GM18867 (cell line): ENCODE results near the gene HS2ST1.

Source experiments
- ATAC-seq: cut with Tn5 transposase; IDR thresholded peaks from one replicate; pipeline ENCODE4 v1.9.1; 2021; ENCODE audit warnings: mild to moderate bottlenecking, moderate library complexity; ENCODE audit not compliant: unreplicated experiment

Gene HS2ST1

DNA sequence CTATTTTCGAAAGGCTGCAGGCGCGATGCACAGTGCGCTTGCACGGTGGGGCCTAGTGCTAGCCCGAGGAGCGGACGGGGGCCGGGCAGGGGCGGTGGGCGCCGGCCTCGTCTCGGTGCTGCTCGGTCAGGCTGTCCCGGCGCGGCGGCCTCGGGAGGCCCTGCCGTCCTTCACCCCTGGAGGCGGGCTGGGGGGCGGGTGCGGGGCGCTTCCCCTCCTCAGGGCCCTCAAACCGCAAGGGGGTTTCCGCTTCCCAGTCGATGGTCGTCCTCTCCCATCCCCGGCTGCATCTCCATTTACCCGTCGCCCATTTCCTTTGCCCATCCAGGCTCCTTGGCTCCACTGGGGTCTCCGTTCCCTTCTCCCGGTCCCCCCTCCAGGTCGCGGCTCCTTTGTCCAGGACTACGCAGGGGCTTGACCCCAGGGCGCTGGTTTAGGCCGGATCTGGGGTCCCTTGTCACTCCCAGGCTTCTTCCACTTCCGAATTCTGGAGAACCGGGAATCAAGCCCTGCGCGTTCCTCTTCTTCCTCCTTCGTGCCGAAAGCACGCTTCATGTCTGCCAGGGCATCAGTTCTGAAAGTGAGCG is 217.9 kb downstream of the HS2ST1 start:
- ATAC-seq: peak; percentile 21

DNA sequence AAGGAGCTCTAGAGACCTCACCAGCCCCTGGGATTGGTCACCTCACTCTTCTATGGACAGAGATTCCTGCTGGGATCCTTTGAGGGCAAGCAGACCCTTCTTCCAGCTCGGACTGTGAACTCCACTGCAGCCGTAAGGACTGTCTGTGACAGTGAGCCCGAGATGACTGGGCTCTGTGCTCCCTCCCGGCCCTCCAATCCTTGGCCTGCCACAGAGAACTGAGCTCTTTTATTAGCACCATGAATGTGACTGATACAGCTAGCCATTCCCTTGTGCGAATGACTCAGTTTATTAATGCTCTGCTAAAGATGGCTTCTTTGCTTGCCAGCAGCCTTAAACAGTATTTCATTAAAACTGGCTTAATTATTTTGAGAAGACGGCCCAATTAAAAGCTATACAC is 219.6 kb downstream of the HS2ST1 start:
- no peak for ATAC-seq

DNA sequence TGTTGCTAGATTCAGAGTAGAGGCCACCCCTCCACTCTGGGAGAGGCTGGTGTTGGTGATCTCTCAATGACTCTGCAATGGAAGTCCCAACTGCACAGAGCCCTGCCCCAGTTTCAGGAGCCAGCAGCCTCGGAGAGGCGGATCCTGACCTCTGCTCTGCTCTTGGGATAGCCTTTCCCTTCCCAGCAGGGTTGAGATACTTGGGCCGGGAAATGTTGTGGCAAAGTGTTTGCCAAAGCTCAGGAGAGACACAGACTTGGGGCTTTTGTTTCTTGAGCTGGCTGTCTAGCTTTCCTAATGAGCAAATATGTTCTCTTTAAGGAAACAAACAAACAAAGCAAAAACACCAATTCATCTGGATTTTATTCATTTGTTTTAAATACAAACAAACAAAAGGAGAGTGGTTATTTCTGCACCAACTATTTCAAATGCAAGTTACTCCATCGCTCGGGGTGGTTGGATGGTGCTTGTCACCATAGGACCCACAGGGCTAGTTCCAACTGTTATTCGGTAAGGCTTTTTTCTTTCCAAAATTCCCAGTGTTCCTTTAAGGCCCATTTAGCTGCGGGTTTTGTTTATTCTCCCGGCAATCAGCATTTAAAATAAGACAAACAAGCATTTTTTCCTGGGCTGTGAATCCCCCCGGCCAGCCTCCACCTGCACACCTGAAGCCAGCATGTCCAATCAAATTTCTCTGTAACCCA is 220.3 kb downstream of the HS2ST1 start:
- ATAC-seq: no peak

DNA sequence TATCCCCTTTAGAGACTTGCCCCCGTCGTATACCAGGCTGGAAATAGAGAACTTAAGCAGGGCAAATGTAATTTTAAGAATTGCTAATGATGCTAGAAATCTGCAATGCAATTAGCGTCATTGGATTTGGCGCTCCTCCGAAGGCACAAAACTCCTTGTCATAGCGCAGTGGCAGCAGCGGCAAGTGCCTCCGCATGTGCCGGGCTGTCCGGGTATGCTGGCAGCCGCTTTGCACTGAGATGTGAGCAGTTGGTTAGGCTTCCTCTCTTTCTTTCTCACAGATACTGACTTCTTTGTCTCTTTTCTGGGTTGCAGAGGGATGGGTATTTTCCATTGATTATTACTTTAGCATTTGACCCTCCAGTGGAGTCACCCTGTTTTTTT is 220.9 kb downstream of the HS2ST1 start:
- ATAC-seq: no peak

DNA sequence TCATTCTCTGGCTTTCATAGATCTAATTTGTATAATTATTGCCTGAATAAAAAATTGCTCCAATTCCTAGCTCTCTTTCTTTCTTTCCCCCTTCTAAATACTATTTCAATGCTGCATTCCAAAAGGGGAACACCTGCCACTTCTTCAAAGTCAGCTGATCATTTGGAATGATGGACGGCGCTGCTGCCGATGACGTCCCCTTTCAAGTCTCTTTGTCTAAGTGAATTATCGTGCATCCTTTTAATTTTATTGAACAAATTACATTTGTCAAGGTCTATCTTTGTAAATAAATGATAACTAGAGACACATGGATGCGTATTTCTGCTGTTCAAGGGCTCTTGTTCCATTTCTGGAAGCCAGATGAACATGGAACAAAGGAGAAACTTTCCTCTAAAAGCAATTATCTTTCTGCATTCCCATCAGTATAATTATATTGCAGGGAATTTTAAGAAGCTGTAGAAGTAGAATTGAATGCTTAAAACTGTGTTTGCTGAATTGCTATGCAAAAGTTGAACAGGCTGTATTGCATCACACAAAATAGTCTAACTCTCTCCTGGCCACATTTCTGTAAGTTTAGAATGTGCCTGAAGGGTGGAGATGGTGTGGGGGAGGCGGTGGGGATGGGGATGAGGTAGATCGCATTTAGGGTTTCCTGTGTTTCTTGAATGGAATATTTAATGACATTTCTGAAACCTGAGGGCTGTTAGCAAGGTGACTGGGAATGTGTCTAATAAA is 222.3 kb downstream of the HS2ST1 start:
- no peak for ATAC-seq

DNA sequence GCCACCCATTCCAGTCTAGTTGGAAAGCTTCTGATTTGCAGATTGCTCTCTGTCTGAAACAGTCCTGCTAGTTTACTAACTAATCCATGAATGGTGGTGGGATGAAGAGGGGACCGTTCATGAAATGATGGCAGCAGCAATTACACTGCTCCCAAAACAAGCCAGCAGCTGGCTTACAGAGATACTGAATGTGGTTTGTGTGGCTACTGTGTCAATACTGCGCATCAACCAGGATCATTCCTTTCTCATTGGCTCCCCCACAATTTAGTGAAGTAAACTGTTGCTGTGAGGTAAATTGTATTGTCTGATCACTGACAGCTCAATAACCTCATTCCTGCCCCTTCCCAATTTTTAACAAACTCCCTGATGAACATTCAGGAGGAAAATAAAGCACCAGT is 222.9 kb downstream of the HS2ST1 start:
- no peak for ATAC-seq

DNA sequence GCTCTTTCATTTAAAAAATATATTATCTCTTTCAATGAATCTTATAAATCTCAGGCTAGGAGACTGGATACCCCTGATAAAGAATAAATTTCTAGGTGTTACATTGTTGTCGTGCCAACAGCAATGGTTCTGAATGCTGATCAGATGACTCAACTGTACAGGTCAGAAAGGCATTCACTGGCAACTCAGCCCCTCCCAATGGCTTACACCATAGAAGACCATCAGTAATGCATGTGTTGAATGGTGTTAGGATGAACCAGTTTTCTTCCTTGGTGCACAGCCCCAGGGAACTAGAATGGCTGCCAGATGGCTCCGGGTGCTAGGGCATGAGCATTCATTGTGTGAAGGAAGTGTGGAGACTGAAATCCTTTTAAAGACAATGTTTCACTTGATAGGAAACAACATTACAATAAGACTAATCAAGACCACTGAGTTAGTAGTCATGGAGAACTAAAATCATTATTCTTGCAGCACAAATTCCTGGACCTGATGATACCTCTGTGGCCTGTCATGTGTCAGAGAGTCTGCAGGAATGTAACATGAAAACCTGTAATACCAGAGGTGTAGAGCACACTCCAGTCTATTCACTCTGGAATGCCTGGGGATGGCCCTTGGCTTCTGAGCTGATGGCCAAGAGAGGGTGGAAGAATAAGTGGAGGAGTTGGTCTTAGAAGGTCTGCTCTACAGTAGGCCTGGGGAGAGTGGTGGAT is 226.6 kb downstream of the HS2ST1 start:
- ATAC-seq: no peak

DNA sequence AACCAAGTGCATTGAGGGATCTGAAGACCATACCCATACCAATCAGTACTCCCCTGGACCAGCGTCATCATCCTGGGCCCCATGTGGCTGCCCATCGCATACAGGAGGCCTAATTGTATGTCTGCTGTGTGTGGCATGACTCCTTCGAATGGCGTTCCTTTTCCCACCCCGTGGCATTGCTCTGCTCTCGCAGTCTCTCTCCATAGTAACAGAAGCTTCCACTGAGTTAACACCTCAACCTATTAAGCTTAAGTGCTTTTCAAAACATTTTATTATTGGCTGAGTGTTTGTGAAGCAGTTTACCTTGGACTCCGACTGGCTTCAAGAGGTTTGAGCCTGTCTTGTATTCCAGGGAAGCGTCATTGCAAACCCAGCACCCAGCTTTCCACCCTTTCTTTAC is 227.1 kb downstream of the HS2ST1 start:
- no peak for ATAC-seq

DNA sequence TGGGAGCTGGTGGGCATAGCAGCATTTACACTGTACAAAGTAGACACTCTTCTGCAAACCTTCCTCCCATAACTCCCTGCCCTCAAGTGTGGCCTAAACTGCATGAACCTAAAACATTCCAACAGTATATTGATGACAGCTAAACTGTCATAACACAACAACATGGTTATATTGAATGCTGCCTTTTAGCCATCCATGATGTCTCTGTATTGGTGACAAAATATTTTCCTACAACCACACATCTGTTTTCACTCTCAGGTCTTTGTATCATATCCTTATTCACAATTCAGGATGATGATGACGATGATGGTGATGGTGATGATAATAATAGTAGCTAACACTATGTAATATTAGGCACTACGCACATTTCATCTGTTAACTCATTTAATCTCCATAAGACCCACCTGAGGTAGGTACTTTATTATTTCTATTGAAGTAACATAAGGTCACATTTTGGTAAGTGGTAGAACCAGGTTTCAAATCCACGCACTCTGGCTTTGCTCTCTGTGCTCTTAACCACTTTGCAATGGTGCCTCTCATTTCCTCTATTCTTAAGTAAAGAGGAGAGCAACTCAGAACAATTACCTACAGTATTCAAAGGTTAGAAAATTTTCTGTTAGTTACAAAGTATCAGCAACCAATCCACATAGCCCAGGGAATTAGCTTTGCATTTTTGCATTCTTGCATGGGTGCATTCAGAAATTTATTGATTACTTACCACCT is 229.1 kb downstream of the HS2ST1 start:
- peak; percentile 41 for ATAC-seq

DNA sequence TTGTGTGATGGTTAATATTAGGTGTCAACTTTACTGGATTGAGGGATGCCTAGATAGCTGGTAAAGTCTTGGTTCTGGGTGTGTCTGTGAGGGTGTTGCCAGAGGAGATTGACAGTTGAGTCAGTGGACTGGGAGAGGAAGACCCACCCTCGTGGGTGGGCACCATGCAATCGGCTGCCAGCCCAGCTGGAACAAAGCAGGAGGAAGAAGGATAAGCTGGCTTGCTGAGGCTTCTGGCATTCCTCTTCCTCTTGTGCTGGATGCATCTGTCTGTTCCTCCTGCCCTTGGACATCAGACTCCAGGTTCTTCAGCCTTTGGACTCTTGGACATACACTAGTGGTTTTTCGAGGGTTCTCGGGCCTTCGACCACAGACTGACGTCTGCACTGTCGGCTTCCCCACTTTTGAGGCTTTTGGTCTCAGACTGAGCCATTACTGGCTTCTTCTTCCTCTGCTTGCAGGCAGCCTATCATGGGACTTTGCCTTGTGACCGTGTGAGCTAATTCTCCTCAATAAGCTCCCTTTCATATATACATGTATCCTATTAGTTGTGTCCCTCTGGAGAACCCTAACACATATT is 230.0 kb downstream of the HS2ST1 start:
- ATAC-seq: no peak

DNA sequence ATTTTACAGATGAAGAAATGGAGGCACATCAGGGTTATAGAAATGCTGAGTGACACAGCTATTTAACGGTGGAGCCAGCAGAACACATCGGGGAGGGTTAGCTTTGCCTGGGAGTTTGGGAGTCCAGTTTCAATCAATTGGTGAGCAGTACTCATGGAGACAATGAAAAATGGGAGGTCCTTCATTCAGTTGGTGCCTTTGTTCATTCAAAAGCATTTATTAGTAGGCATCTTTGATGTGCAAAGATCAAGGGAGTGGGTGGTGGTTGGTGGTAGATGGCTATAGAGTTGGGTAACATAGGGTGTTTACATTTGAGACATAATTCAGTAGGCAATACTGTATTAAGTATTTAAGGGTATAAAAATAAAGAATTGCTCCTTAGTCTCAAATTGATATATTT is 230.5 kb downstream of the HS2ST1 start:
- no peak for ATAC-seq

DNA sequence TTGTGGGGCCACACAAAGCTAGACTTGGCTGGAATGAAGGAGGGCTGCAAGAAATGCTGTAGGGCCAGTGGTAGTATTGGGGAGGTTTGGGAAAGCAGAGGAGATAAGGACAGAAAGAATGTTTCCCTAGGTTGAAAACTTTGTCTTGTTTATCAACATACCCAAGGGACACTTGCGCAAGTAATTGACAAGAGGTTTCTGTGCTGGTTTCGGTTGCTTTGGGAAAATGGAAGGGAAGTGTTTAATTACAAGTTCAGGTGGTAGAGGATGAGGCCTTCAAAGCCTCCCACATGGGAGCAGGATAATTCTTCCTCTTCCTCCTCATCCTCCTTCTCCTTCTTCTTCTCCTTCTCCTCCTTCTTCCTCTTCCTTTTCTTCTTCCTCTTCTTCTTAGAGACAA is 232.1 kb downstream of the HS2ST1 start:
- ATAC-seq: no peak

DNA sequence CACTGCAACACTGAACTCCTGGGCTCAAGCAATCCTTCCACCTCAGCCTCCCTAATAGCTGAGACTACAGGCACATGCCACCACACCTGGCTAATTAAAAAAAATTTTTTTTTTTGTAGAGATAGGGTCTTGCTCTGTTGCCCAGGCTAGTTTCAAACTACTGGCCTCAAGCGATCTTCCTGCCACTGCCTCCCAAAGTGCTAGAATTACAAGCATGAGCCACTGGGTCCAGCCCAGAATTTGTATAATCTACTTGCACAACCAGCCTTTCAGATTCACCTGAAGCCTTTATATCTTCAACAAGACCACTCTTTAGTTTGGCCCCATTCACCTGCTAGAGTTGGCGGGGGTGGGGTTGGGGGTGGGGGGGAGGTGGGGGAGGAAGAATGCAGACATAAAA is 232.6 kb downstream of the HS2ST1 start:
- ATAC-seq: no peak

DNA sequence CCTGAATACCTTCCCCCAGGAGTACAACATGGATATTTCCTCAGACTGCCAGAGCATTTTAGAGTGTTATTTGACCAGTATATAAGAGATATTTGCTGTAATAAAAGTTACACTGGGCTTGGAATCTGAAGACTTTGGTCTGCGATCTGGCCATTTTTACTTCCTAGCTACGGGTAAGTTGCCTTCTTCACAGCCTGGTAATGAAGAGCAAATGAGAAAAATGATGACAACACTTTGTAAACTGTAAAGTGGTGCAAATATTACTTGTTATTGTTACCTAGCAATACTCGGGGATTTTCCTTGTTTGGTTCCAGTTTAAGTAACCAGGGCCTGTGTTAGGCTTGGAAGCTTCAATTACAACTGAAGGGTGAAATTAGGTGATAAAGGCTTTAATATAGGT is 233.4 kb downstream of the HS2ST1 start:
- ATAC-seq: no peak

DNA sequence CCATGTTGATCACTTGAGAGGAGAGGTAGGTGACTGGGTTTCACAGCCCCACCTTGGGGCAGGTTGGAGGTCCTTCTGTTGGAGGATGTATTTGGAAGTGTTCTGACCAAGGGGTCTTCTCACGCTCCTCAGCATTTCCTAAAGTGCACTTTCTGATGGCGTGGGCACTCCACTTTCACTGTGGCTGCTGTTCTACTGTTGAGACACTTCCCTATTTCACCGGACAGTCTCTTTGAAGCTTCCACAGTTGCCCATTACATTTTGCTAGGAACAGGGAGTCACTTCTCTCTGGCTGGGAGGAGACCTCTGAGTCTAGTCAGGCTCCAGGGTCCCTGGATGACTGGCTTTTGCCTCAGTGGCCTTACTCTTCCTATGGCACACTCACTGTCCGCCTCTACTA is 234.2 kb downstream of the HS2ST1 start:
- ATAC-seq: no peak

DNA sequence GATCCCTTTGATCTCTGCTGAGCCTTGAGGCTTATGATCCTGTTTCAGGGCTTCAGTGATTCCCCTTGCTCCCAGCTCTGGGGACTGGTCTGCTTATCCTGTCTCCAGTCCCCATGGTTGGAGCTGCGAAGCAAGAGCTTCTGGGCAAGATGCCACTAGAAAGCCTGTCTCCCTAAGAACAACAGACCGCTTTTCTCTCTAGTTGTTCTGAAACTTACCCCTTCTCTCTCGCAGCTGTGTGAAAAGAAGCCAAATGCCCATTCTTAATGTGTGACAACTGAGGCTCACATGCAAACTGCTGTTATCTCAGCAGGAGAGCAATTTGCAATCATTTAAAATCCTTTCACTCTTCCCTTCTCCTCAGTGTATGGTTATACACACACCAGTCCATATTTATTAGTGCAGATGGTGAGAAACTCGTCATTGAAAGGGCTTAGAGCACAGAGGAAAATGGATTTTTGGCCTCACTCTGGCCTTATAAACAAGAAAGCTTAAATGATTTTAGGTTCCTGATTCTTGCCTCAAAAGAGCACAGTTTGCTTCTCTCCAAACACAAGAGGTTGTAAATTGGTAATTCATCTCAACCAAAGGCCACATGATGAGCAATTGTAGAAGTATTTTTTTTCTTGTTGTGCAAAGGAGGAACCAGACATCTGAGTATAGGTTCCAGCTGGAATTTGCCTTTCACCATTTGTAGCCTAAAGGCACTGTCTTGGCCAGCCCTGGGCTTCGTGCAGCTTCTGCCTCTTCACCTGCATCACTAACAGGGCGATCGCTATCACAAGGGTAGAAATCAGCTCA is 235.0 kb downstream of the HS2ST1 start:
- no peak for ATAC-seq

DNA sequence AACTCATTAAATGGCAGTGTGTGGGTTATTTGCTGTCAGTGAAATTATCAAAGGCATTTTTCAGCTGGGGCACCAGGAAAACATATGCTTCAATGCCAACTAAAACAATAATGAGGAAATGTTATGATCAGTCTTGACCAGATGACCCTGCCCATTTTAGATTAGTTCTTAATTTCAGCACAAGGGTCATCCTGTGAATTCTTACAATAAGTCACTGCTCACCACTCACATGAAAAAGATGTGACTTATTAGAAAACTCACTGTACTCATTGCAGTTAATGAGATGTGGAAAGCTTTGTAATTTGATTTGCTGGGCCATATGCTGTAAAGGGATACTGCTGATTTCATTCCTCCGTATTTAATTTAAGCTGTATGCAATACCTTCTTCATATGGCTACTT is 235.7 kb downstream of the HS2ST1 start:
- no peak for ATAC-seq

DNA sequence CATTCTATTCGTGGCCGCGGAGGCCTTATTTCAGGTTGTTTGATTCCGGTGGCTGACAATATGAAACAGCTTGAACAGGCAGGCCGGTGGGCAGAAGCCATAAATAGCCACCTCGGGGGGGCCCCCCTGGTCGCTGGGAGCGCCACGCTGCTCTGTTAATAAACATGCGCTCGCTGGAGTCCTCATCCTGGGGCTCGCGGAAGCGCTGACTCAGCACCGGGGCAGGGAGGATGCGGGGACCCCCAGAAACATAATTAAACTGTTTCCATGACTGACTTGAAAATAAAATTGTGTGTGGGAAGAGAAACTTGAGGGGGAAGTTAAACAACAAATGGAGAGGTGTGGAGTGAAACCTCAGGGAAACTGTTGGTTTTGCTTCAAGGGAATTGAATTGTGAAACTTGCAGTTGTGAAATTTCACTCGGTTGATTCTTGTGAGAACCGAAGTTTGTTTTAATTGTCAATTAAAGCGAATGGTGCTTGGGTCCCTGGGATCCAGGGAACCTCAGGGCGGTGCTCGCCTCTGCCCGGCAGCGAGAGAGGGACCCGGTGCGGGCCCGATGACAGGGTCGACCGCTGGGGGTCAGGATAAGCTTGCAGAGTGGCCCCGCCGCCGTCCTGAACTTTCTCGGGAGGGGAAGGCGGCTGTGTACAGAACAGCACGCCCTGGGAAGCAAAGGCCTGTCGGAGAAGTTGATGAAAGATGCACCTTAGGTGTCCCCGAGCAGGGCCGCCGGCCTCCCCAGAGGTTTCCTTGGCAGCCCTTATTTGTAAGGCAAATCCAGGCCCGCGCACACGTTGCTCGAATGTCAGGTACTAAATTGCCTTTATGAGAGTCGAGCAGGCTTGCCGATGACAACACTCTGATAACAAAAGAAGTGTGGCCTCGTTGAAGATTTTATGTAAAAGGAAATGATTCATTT is 237.3 kb downstream of the HS2ST1 start:
- peak; percentile 62 for ATAC-seq

DNA sequence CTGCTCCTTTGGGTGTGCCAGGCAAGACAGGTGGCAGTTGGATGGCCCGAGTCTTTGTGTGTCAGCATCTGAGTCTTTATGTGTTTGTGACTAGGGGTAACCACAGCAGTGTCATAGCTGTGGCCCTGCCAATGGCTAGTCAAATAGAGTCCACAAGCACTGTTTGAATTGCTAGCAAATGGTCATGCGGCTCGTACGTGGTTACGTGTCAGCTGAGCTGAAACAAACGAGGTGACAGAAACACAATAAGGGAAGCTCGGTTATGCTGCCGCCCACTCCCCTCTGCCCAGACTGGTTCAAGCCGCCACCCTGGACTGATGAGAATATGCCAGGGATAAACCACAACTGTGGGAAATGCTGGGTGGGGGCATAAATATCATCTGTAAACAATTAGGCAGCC is 239.9 kb downstream of the HS2ST1 start:
- ATAC-seq: no peak
